Left ventricle myocardium superior (tissue), 1 donor: Measurements from ENCODE around the gene SPTY2D1. TPM values are rescaled to one million over a fixed set of nuclear protein-coding genes. Genes with fewer than 3 reads are reported as not detected.
"Not testable (repeated sequence)": the region's sequence is repeated elsewhere in the genome, so short reads cannot be mapped to it uniquely, and the experiment has no call there.

ENCODE experiments used
- ATAC-seq: fragments of 200-7000 bp; cut with Tn5 transposase; one replicate; pipeline ENCODE4 v1.9.1; 2020; ENCODE audit warnings: mild to moderate bottlenecking, moderate library complexity
- DNase-seq: peaks from one replicate; pipeline ENCODE4 v3.0.0-alpha.2; 2020
- intact Hi-C: fragments of 100-400 bp; cut with micrococcal nuclease; formaldehyde crosslinking; loops from one replicate; pipeline ENCODE4 v1.11.0; 2022
- long read RNA-seq: library from polyadenylated mRNA; unstranded; transcript quantifications from one replicate; pipeline ENCODE4 v2.0.0, GENCODE V29; 2021
- total RNA-seq: library from RNA; stranded (reverse); fragmentation: NEBNext Ultra II Directional; extraction: Animal tissue kit (Norgen Biotek cat#: 25700); gene quantifications from one replicate; pipeline ENCODE4 v1.2.1, GENCODE V29; 2021
- donor health status: DM: no; HTN: yes; CAD: no; lungs with severe emphysema.

The SPTY2D1 gene
- total RNA-seq: 9.4 TPM
- long read RNA-seq, full-length matches to known transcripts: 7 of 13 reads
- long read RNA-seq, partial matches to known transcripts: 3 of 13 reads
- long read RNA-seq, other reads (novel, unspliced or antisense): 3 of 13 reads

- intact Hi-C loops: no loop called here
- DNase-seq: peak; percentile 100
- ATAC-seq: peak; percentile 100
These were observed at the start of gene SPTY2D1 for GRCh38 chr11:18634140-18635032. SPTY2D1 (minus strand) TSS chr11:18634342; CDS start chr11:18634257, 85 bp downstream.

- intact Hi-C loops: no loop called here
- ATAC-seq (no peak), DNase-seq (no peak)
These were observed 48.3 kb upstream of the SPTY2D1 start for GRCh38 chr11:18682466-18682865.

GRCh38 chr11:18681949-18682348 is 47.8 kb upstream of the SPTY2D1 start:
- ATAC-seq, intact Hi-C loops, DNase-seq: not testable (repeated sequence)

GRCh38 chr11:18677560-18677959 is 43.4 kb upstream of the SPTY2D1 start:
- no peak for ATAC-seq
- DNase-seq: no peak
- intact Hi-C loops: no loop called here

- no peak for DNase-seq
- intact Hi-C loops: no loop called here
- no peak for ATAC-seq
These were observed 42.7 kb upstream of the SPTY2D1 start for GRCh38 chr11:18676803-18677202.

- ATAC-seq, intact Hi-C loops, DNase-seq: not testable (repeated sequence)
These were observed 38.1 kb upstream of the SPTY2D1 start for GRCh38 chr11:18672209-18672608.

- ATAC-seq (no peak), DNase-seq (no peak)
- intact Hi-C loops: no loop called here
These were observed 37.1 kb upstream of the SPTY2D1 start for GRCh38 chr11:18671246-18671645.

- DNase-seq (no peak), ATAC-seq (no peak)
- intact Hi-C loops: no loop called here
These were observed 35.6 kb upstream of the SPTY2D1 start for GRCh38 chr11:18669711-18670110.

GRCh38 chr11:18669219-18669596 is 35.1 kb upstream of the SPTY2D1 start:
- intact Hi-C loops: no loop called here
- DNase-seq (no peak), ATAC-seq (no peak)

- DNase-seq (no peak), ATAC-seq (no peak)
- intact Hi-C loops: no loop called here
These were observed 34.0 kb upstream of the SPTY2D1 start for GRCh38 chr11:18668131-18668530.

- intact Hi-C loops, ATAC-seq, DNase-seq: not testable (repeated sequence)
These were observed 31.3 kb upstream of the SPTY2D1 start for GRCh38 chr11:18665353-18665872.

- DNase-seq: no peak
- intact Hi-C loops: no loop called here
- ATAC-seq: no peak
These were observed 23.5 kb upstream of the SPTY2D1 start for GRCh38 chr11:18657673-18658072.

- ATAC-seq: peak; percentile 40
- intact Hi-C loops: no loop called here
- no peak for DNase-seq
These were observed 16.9 kb upstream of the SPTY2D1 start for GRCh38 chr11:18650859-18651557.

GRCh38 chr11:18650353-18650752 is 16.2 kb upstream of the SPTY2D1 start:
- DNase-seq (no peak), ATAC-seq (no peak)
- intact Hi-C loops: no loop called here

GRCh38 chr11:18643034-18643433 is 8.9 kb upstream of the SPTY2D1 start:
- intact Hi-C loops, DNase-seq, ATAC-seq: not testable (repeated sequence)

- ATAC-seq (no peak), DNase-seq (no peak)
- intact Hi-C loops: no loop called here
These were observed 7.5 kb upstream of the SPTY2D1 start for GRCh38 chr11:18641677-18642076.

GRCh38 chr11:18633256-18634139 is 644 bp downstream of the SPTY2D1 start:
- ATAC-seq (no peak), DNase-seq (no peak)
- intact Hi-C loops: no loop called here

GRCh38 chr11:18632841-18633240 is 1.3 kb downstream of the SPTY2D1 start:
- intact Hi-C loops: no loop called here
- ATAC-seq (no peak), DNase-seq (no peak)

GRCh38 chr11:18624161-18624560 is 10.0 kb downstream of the SPTY2D1 start:
- intact Hi-C loops: no loop called here
- no peak for DNase-seq
- no peak for ATAC-seq
